ENCODE results near the gene SNX1. TPM values are rescaled to one million over a fixed set of nuclear protein-coding genes. Genes with fewer than 3 reads are reported as not detected.
"Not testable (repeated sequence)": the region's sequence is repeated elsewhere in the genome, so short reads cannot be mapped to it uniquely, and the experiment has no call there.

The SNX1 gene
- total RNA-seq, 4 donors from 2014 or later = 104 to 125 (median 120) TPM

DNA sequence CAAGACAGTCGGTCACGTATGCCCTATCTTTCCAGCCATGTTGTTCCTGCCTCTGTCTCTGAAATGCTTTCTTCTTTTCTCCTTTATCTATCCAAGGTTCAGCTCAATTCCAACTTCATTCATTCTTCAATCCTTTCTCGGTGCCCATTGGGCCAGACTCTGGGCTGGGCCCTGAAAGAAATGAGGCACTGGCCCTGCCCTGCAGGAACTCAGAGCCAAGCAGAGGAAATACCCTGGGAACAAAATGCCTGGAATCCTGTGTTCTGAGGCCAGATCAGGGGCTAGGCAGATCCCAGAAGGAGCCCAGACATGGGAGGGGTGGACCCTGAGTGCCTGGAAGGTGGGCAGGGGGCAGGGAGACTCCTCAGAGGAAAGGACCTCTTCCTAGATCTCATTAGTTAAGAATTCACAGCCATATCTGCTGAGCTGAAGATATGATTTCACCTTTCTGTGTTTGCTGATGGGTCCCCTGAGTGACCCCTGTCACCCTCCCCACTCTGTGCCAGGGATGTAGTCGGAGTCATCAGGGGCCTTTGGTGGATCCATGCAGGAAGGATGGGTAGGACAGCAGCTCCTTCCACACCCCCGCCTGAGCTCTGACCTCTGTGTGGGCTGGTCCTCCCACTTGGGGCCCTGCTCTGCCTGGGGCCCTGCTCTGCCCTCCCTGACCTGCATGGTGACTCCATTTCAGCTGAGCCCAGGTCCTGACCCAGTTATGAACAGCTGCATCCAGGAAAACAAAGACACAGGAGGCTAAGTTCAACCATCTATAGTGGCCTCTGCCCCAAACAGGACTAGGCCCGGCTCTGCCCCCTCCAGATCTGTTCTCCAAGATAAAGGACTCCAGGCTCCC is 44.1 kb upstream of the SNX1 start:
- ATAC-seq (ENCODE audit: low FRiP score) (no peak), DNase-seq (ENCODE audit: low spot score) (no peak)
- TF ChIP-seq CTCF (IDR thresholded peaks at IDR 0.05) = no peak

GRCh38 chr15:64052925-64053491 is 42.8 kb upstream of the SNX1 start:
- TF ChIP-seq CTCF (IDR thresholded peaks at IDR 0.05) = no peak
- ATAC-seq (ENCODE audit: low FRiP score) (no peak), DNase-seq (ENCODE audit: low spot score) (no peak)

- ATAC-seq (ENCODE audit: low FRiP score); DNase-seq (ENCODE audit: low spot score): not testable (repeated sequence)
These were observed 42.1 kb upstream of the SNX1 start for GRCh38 chr15:64053674-64054073.

- DNase-seq (ENCODE audit: low spot score) = no peak
- TF ChIP-seq CTCF (IDR thresholded peaks at IDR 0.05) = no peak
- no peak for ATAC-seq (ENCODE audit: low FRiP score)
These were observed 37.5 kb upstream of the SNX1 start for GRCh38 chr15:64058279-64058678.

DNA sequence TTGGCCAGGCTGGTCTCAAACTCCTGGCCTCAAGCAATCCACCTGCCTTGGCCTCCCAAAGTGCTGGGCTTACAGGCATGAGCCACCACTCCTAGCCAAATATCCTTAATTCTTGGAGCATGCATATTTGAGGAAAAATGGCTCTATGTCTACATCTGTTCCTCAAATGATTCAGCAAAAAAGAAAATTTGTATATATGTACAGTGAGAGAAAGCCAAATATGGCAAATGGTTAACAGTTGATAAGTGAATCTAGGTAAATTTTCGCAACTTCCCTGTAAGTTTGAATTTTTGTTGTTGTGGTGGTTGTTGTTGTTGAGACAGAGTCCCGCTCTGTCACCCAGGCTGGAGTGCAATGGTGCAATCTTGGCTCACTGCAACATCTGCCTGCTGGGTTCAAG is 36.7 kb upstream of the SNX1 start:
- not testable (repeated sequence) for ATAC-seq (ENCODE audit: low FRiP score); DNase-seq (ENCODE audit: low spot score)

DNA sequence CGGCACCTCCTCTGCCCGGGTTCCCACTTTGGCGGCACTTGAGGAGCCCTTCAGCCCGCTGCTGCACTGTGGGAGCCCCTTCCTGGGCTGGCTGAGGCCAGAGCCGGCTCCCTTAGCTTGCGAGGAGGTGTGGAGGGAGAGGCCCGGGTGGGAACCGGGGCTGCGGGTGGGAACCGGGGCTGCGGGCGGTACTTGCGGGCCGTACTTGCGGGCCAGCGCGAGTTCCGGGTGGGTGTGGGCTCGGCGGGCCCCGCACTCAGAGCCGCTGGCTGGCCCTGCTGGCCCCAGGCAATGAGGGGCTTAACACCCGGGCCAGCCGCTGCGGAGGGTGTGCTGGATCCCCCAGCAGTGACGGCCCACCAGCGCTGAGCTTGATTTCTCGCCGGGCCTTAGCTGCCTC is 35.1 kb upstream of the SNX1 start:
- ATAC-seq (ENCODE audit: low FRiP score) = no peak
- no peak for TF ChIP-seq CTCF (IDR thresholded peaks at IDR 0.05)
- no peak for DNase-seq (ENCODE audit: low spot score)

DNA sequence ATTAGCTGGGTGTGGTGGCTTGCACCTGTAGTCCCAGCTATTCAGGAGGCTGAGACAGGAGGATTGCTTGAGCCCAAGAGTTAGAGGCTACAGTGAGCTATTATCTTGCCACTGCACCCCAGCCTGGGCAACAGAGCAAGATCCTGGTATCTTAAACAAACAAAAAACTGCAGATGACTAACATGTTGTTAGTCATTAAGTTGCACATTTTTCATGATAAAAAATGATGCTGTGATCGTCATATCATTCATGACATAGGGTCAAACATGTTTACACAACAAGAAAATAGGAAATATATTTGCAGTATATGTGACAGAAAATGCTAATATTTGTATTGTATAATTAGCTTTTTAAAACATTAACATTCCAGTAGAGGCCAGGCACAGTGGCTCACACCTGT is 29.3 kb upstream of the SNX1 start:
- no peak for ATAC-seq (ENCODE audit: low FRiP score)
- TF ChIP-seq CTCF (IDR thresholded peaks at IDR 0.05) = no peak
- DNase-seq (ENCODE audit: low spot score) = no peak

GRCh38 chr15:64067564-64068030 is 28.2 kb upstream of the SNX1 start:
- TF ChIP-seq CTCF (IDR thresholded peaks at IDR 0.05) = peak in 2 of 3 donors; percentile 6 to 70
- DNase-seq (ENCODE audit: low spot score) = peak; percentile 58
- peak; percentile 69 for ATAC-seq (ENCODE audit: low FRiP score)

All from omental fat pad (tissue), 4 donors.